Right ventricle myocardium superior (tissue), 1 donor: Measurements from ENCODE around the gene TMEM217. TPM values are rescaled to one million over a fixed set of nuclear protein-coding genes. Genes with fewer than 3 reads are reported as not detected.

Source experiments
- ATAC-seq: fragments of 200-7000 bp; cut with Tn5 transposase; one replicate; pipeline ENCODE4 v1.9.1; 2020; ENCODE audit warnings: mild to moderate bottlenecking; ENCODE audit not compliant: poor library complexity
- DNase-seq: peaks from one replicate; pipeline ENCODE4 v3.0.0-alpha.2; 2020
- intact Hi-C: fragments of 100-400 bp; cut with DNase I; formaldehyde crosslinking; loops from one replicate; pipeline ENCODE4 v1.11.2; 2022
- total RNA-seq: library from RNA; stranded (reverse); fragmentation: NEBNext Ultra II Directional; extraction: Animal tissue kit (Norgen Biotek cat#: 25700); gene quantifications from one replicate; pipeline ENCODE4 v1.2.1, GENCODE V29; 2021
- donor health status: DM: no; HTN: yes; CAD: no; lungs with severe emphysema.

Gene TMEM217
- total RNA-seq, 1 donor from 2014 or later, result not detected

DNA sequence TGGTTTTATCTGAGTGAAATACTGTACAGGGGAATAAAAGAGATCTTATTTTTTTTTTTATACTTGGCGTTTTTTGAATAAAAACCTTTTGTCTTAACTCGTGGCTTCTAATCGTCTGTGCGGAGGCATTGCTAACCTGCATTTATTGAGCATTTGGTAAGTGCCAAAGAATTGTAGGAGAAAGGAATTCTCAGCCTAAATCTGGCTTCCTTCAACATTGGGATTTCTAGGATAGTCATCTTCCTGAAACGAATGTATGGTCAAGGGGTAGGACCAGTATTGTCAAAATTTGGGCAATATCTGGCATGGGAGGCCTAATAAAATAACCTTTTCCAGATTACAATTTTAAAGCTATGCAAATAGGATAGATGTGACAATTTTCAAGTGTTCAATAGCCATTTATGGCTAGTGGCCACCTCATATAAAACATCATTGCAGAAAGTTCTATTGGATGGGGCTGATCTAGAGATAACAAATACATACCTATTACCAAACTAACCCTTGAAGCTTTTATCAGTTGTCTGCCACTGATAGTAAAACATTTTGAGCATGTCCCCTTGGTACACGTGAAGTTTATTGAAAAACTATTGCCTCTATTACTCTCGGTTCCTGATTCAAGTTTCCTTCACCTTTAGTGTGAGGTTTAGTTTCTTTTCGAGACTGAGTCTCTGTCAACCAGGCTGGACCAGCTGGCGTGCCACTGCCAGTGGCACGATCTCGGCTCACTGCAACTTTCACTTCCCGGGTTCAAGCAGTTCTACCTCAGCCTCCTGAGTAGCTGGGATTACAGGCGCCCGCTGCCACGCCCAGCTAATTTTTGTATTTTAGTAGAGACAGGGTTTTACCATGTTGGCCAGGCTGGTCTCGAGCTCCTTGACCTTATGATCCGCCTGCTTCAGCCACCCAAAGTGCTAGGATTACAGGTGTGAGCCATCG lies 82.3 kb downstream of the TMEM217 start:
- ATAC-seq, result no peak
- intact Hi-C loops, result no loop called here
- no peak for DNase-seq

DNA sequence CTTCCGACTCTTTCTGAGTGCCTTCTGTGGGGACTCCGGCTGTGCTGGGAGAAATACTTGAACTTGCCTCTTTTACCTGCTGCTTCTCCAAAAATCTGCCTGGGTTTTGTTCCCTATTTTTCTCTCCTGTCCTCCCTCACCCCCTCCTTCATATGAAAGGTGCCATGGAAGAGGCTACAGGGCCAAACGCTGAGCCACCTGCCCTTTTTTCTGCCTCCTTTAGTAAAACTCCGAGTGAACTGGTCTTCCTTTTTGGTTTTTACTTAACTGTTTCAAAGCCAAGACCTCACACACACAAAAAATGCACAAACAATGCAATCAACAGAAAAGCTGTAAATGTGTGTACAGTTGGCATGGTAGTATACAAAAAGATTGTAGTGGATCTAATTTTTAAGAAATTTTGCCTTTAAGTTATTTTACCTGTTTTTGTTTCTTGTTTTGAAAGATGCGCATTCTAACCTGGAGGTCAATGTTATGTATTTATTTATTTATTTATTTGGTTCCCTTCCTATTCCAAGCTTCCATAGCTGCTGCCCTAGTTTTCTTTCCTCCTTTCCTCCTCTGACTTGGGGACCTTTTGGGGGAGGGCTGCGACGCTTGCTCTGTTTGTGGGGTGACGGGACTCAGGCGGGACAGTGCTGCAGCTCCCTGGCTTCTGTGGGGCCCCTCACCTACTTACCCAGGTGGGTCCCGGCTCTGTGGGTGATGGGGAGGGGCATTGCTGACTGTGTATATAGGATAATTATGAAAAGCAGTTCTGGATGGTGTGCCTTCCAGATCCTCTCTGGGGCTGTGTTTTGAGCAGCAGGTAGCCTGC lies 83.2 kb downstream of the TMEM217 start:
- no peak for DNase-seq
- intact Hi-C loops, result no loop called here
- ATAC-seq, result no peak

DNA sequence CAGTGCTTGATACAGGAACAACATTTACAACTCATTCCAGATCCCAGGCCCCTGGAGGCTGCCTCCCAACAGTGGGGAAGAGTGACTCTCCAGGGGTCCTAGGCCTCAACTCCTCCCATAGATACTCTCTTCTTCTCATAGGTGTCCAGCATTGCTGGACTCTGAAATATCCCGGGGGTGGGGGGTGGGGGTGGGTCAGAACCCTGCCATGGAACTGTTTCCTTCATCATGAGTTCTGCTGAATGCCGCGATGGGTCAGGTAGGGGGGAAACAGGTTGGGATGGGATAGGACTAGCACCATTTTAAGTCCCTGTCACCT lies 83.8 kb downstream of the TMEM217 start:
- DNase-seq, result no peak
- no peak for ATAC-seq
- intact Hi-C loops, result no loop called here

DNA sequence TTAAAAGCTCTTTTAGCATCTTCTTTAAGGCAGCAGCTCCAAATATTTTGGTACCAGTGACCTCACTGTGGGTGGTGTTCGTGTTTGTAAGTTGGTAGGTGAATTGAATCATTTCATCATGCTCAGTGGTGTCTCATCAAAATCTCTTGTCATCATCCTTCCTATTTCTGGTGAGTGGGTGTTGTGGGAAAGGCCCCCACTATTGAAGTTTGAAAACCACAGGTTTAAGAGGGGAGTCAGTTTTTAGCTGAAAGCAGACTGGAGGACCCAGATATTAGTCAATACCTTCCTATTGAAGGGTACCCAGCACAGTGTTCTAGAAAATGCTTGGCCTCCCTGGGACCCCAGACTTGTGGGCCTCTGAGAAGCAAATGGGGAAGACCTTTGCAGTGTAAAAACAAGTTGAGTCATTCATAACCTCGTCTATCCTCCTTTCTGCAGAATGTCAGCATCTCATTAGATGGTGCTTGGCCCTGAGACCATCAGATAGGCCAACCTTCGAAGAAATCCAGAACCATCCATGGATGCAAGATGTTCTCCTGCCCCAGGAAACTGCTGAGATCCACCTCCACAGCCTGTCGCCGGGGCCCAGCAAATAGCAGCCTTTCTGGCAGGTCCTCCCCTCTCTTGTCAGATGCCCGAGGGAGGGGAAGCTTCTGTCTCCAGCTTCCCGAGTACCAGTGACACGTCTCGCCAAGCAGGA lies 84.3 kb downstream of the TMEM217 start:
- intact Hi-C loops, result loop anchor here (1.0 kb wide), 1 partner anchor 122 kb away; no protein-coding TSS in a partner anchor
- DNase-seq (no peak), ATAC-seq (no peak)

DNA sequence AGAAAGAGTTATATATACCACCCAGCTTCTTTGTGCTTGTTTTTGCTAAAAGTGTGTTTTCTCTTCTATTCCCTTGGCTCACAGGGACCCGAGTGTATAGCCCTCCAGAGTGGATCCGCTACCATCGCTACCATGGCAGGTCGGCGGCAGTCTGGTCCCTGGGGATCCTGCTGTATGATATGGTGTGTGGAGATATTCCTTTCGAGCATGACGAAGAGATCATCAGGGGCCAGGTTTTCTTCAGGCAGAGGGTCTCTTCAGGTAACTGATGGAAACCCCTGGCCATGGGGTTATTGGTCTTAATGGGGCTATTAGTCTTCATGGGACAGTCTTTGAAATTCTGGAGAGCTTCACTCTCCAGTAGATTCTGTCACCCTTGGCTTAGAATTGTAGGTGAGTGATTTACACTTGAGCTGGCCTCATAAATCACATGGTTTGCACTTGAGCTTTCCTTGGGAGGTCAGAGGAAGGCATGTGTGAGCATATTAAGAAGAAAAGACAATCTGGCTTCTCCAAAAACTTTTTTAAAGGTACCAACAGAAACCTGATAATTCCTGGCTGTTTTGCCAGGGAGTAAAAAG lies 84.9 kb downstream of the TMEM217 start:
- intact Hi-C loops, result loop anchor here (1.0 kb wide), 1 partner anchor 122 kb away; no protein-coding TSS in a partner anchor
- ATAC-seq, result no peak
- no peak for DNase-seq

DNA sequence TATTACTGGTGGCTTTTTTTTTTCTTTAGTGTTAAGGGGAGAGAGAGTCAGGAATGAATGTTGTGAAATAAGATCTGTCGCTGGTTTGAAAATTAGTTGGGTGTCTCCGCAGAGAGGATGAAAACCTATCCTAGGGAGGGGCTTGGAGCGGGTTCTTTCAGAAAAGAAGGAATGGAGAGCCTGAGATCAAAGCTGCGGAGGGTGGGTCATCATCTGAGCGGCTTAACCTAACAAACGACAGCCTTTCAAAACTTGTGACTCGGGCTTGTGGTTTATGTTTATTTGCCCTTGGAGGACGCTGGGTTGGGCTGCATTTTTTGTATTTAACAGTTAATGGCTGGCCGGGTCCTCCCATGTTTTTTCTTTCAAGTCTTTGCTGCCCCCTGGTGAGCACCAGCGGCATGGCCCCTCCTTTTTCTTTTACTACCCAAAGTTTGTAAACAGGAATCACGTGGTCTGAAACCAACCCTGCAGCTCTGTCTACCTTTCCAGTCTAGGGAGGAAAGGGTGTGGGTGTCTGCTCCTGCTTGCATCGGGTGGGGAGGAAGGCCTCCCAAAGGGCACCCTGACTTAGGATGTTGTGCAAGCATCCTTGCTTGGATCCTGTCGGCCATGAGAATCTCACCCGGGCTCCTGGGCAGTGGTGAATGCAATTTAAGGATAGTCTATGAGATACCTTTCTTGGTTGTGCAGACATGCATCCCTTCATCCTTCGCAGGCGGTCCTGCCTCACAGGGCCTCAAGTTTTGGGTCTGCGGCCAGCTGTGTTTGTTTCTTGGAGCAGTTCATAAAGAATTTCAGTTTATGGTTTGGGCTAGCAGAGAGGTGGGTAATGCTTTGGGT lies 85.8 kb downstream of the TMEM217 start:
- intact Hi-C loops, result no loop called here
- ATAC-seq, result peak; percentile 34

DNA sequence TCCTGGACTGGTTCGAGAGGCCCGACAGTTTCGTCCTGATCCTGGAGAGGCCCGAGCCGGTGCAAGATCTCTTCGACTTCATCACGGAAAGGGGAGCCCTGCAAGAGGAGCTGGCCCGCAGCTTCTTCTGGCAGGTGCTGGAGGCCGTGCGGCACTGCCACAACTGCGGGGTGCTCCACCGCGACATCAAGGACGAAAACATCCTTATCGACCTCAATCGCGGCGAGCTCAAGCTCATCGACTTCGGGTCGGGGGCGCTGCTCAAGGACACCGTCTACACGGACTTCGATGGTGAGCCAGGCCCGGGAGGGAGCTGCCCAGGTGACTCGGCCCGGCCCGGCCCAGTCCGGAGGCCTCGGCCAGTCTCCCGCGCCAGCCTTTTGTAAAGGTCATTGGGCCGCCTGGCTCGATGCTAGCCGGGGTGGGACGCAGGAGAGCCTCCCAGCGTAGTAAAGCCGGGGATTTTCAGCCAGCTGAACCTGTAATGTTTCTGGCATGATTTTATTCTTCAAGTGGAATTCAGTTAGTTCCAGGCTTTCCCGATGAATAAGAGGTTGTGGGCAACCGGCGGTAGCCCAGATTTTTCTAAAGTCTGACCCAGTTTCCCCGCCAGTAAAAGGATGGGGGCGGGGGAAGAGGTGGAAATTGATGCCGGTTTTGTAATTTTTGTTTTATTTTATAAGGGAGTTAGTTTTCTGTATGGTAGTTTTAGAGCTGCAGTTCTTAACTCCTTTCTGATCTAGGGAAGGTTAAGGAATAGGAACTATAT lies 86.6 kb downstream of the TMEM217 start:
- intact Hi-C loops, result no loop called here
- ATAC-seq (peak; percentile 26), DNase-seq (peak; percentile 67)

More for the DNA sequence above, 85.8 kb downstream of the TMEM217 start:
- peak; percentile 90 for DNase-seq

DNA sequence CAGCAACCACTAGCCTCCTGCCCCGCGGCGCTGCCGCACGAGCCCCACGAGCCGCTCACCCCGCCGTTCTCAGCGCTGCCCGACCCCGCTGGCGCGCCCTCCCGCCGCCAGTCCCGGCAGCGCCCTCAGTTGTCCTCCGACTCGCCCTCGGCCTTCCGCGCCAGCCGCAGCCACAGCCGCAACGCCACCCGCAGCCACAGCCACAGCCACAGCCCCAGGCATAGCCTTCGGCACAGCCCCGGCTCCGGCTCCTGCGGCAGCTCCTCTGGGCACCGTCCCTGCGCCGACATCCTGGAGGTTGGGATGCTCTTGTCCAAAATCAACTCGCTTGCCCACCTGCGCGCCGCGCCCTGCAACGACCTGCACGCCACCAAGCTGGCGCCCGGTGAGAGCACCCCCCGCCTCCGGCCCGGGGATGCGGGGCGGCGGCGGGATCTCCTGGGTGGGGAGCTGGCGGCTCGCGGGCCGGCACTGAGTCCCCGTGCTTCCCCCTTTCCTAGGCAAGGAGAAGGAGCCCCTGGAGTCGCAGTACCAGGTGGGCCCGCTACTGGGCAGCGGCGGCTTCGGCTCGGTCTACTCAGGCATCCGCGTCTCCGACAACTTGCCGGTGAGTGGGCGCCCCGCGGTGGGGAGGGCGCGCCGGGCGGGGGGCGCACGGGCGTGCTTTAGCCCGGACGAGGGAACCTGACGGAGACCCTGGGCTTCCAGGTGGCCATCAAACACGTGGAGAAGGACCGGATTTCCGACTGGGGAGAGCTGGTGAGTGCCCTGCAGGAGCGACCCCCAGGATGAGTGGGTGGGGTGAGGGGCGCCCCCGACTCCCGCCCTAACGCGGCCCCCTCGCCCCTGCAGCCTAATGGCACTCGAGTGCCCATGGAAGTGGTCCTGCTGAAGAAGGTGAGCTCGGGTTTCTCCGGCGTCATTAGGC lies 87.4 kb downstream of the TMEM217 start:
- ATAC-seq (peak; percentile 32), DNase-seq (no peak)
- intact Hi-C loops, result no loop called here

DNA sequence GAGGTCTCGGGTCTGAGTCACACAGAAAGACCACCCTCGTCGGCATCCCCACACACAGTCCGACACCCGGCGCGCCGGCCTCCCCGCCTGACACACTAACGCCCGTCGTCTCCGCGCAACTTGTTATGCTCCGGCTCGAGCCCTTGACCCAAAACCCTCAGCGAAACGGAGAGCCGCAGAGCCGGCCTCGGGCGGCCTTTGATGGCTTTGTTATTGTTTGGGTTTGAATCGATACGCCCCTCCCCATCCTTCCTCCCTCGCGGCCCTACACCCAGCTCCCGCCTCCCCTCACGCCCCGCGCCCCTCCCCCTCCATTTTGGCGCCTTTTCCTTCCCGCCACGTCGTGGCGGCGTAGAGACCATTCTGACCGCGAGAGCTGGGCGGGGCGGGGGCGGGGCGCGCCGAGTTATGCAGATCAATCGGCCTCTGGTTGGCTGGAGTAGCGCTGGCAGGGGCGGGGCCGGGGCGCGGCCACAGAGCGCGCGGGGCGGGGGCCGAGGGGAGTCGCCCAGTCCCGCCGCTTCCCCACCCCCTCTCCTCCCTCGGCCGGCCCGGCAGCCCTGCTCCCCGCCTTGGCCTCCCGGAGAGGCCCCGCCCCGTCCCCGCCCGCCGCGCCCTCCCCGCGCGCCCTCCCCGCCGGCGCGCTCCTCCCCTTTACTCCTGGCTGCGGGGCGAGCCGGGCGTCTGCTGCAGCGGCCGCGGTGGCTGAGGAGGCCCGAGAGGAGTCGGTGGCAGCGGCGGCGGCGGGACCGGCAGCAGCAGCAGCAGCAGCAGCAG lies 88.3 kb downstream of the TMEM217 start, which contains the start of gene PIM1:
Gene PIM1, plus strand, starts transcription at position 657 of the 777 bp plus-strand sequence. CDS start 424 bp downstream, outside the sequence.
- intact Hi-C loops, result no loop called here
- peak; percentile 92 for ATAC-seq

DNA sequence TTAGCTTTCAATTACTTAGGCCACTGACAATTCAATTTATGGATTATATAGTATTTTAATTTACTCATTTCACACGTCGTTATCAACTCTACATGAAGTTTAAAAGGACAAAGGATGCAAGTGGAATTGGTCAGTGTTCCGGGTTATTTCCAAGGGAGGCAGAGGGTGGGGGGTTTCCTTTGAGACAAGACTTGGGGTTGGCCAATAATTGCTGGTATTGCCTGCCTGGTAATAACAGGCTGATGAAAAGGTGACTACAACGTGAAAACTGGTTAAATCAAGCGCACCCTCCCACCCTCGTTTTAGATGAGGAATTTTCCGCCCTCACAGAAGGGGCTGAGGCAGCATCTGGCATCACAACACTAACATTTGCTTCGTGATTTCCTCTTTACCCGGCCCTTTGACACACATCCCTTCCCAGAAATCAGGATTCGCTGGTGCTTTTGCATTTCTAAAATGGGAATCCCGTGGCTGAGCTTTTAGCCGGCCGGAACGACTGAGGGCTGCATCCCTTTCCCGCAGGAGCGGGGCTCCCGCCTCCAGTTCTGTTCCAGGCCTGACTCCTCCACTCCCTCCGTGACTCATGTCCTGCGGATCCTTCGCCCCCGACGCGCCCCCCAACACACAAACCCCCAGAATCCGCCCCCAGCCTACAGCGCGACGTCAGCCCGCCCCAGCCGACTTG lies 89.0 kb downstream of the TMEM217 start:
- peak; percentile 9 for ATAC-seq
- intact Hi-C loops, result no loop called here
- no peak for DNase-seq

More for the DNA sequence above, 88.3 kb downstream of the TMEM217 start, which contains the start of gene PIM1:
- DNase-seq, result peak; percentile 100

DNA sequence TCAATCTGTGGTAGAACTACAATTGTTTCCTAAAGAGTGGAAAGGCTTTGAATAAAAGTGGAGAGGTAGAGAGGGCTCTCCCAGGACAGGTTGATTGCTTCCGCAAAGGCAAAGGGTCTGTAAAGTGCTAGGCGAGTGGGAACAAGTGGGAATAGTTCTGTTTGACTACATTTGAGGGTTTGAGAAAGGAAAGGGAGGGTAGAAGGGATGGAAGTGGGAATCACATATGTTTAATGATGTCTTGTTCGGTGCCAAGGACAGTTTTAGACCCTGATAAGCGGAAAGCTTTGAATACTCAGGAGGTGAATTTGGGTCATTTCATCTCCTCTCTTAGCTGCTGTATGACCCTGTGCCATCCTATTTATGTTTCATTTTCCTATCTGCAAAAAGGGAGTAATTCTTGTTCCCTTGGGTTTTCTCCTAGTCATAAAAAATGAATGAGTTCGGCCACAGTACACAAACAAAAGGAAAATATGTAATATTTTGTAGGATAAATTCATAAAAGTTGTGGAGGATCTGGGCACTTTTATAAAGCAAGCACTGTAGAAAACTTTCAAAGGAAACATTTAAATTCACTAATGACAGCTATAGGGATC lies 89.7 kb downstream of the TMEM217 start:
- no peak for ATAC-seq
- no peak for DNase-seq
- intact Hi-C loops, result no loop called here

DNA sequence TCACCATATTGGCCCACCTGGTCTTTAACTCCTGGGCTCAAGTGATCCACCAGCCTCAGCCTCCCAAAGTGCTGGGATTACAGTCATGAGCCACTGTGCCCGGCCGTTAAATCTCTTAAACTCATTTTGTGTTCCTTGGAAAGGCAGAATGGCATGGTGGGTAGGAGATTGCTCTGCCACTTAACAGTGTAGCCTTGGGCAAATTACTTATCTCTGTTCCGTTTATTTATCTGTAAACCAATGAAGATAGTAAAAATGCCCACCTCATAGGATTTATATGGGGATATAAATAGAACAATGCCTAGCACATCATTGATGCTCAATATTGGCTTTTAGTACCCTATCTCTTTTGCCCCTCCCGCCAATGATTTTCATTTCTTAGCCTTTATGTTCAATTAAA lies 95.2 kb downstream of the TMEM217 start:
- DNase-seq (no peak), ATAC-seq (no peak)
- intact Hi-C loops, result no loop called here
